GM21390 (cell line): Measurements from ENCODE around the gene SEC14L6.

Source experiments
- ATAC-seq: cut with Tn5 transposase; IDR thresholded peaks from one replicate; pipeline ENCODE4 v1.9.1; 2021; ENCODE audit not compliant: unreplicated experiment

The SEC14L6 gene

DNA sequence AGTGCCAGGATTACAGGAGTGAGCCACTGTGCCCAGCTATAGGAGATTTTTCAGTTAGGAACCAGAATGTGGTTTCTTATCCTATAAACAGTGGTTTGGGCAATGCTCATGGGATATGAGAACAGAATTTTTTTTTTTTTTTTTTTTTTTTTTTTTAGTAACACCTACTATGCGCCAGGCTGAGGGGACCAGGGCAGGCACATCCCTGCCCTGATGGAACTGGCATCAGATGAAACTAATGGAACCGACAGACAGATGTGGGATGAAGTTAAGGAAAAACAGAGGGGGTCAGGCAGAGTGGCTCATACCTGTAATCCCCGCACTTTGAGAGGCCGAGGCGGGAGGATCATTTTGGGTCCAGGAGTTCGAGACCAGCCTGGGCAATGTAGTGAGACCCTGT, 45.9 kb downstream of the SEC14L6 start:
- no peak for ATAC-seq

DNA sequence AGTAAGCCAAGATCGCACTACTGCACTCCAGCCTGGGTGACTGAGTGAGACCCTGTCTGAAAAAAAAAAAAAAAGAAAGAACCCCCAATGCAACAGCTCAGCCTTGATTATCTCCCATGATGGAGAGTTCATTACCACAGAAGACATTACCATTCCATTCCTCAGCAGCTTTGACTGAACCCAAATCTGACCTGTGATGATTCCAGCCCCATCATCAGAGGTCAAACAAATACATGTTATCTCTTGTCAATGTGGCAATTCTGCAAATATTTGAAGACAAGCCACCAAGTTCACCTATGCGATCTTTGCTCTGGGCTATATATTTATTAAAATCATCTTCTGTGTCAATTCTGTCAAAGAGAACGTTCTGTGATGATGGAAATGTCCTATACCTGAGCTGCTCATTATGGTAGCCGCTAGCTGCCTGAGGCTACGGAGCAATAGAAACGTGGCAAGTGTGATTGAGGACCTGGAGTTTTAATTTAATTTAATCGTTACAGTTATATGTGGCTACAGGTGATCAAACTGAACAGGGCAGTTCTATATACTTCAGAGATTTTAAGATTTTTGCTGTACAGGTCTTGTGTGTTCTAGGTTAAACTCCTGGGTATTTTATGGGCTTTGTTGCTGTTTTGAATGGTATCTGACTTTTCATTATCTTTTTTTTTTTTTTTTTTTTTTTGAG, 48.9 kb downstream of the SEC14L6 start:
- no peak for ATAC-seq

DNA sequence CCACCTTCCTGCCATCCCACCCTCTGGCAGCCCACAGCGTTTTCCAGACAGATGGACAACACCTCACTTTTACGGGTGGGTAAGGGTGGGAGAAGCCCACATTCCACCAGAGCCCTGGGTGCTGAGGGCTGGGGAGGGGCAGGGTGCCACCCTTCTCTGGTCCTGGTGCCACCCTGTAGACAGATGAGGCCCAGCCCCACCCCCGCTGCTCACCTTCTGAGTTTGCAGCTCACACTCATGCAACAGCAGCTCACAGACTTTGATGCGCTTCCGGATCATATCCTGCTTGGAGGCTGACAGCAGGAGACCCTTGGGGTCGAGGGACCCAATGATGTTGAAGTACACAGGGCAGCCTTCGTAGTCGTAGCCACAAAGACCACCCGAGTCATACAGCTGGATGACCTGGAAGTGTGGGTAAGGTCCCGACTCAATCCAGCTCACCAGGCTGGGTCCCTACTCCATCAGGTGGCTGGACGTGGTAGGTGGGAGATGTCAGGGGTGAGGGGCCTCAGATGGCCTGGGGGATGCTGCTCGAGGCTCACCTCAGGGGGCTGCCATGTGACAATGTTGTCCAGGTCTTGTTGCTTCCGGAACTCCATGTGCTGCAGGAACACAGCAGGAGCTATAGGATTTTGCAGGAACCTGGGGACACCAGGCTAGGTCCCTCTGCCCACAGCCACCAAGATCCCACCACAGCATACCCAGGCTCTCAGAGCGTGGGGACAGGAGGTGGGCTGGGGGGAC, 51.3 kb downstream of the SEC14L6 start:
- no peak for ATAC-seq

DNA sequence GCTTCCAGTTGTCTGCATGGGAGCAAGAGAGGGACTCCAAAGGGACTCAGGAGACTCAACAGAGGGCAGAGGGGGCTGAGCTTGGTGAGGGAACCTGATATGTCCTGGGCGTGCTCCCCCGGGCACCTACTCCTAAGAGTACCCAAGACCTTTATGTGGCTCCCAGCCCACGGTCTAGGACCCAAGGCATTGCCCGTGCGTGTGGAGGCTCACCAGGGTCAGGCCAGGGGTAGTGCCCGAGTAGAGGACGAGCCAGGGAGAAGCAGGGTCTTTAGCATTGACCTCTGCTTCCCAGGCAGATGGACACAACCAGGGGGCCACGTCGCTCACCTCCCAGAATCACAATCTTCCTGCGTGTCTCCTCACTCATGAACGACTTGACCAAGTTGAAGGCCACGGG, 54.4 kb downstream of the SEC14L6 start:
- no peak for ATAC-seq

DNA sequence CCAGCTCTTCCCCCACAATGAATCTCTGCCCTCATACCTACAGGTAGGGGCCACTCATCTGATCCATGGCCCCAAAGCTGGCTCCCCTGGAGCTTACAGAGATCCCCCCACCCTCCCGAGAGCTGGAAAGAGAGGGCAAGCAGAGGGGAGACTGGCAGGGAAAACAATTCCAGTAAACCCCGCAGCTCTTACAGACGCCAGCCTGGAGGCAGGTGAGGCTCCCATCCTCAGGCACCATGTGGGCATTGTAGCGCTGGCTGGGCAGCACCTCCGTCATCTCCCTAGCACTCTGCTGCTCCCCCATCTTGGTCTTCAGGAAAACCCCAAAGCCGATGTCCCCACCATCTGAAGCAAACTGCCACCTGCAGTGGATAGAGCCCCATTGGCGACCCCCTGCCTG, 55.2 kb downstream of the SEC14L6 start:
- no peak for ATAC-seq

DNA sequence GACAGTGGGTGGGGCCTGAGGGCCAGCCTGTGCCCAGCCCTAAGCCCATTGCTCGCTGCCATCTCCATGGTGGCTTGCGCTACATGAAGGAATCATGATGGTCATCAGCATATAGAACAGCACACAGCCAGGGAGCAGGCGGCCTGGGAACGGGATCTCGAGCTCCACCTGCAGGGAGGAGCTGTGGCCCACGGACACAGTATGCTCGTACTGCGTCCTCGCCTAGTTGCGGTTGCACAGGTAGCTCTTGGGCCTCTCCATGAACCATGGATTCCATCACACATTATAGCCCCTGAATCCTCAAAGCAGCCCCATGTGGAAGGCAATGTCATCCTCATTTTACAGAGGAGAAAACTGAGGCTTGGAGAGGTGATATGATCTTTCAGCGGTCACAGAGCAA, 56.1 kb downstream of the SEC14L6 start:
- no peak for ATAC-seq

DNA sequence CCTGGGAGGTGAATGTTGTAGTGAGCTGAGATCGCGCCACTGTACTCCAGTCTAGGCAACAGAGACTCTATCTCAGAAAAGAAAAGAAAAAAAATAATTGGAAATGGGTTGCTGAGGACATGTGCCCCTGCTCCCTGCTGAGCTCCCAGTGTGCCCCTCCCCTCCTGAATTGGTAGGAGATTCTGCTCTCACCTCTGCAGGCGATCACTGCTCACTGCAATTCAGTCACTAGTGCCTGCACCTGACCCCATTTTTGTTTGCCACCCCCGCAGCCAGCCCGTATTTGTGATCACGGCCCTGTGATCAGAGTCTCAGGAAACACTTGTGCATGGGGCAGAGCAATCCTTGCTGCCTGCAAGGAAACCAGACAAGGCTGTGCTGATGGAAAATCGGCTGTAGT, 58.4 kb downstream of the SEC14L6 start:
- no peak for ATAC-seq

DNA sequence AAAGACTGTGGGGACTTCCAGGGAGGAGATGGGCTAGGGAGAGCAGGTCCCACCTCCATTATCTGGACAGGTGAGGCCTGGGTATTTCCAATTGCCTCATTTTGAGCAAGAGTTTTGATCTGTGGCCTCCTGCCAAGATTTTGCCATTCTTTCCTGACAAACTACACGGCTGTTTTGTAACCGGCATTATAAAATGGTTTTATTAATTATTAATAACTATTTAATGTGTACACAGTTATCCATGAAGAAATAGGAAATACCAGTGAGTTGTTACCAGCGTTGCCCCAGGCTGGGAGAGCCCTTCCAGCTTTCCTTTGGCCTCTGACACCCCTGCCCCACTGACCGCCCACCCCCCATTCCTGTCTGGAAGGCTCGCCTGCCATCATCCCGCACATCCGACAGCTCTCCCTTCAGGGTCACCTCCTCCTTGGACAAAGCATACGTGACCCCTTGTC, 59.9 kb downstream of the SEC14L6 start:
- no peak for ATAC-seq

DNA sequence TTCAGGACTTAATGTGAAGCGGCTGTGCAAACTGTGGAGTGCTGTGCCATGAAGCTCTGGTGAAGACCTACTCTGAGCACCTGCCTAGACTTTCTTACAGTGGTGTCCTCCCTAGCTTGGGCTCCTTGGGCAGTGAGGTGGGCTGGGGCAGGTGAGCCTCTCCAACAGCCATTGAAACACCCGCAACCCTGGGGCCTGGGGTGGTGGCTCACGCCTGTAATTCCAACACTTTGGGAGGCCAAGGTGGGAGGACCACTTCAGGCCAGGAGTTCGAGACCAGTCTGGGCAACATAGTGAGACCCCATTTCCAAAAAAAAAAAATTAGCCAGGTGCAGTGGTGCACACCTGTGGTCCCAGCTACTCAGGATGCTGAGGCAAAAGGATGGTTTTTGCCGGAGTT, 60.4 kb downstream of the SEC14L6 start:
- no peak for ATAC-seq

DNA sequence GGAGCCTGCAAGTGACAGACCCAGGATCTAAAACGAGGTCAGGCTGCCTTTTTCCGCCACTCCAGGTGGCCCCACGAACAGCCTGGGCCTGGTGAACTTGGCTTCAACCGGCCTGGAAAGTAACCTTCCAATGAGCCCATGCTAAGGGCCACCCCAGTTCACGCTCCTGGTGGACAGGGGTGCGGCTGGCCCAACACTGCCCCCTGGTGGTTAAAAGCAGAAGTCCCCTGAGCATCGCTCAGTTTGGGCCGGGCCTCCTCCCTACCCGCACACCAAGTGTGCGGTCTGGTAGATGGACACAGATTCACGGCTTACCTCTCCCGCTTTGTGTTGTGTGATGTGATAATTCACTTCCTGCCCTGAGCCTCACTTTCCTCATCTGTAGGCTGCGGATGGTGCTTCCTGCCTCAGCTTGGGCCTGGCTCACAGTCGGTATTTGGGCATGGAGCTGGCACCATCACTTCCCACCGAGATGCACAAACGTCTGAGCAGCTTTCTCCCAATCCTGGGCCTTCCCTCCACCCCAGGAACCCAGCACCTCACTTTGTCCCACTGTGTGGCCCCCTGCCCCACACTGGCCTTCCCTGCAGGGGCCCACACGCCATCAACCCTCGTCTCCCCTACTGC, 61.1 kb downstream of the SEC14L6 start:
- no peak for ATAC-seq

DNA sequence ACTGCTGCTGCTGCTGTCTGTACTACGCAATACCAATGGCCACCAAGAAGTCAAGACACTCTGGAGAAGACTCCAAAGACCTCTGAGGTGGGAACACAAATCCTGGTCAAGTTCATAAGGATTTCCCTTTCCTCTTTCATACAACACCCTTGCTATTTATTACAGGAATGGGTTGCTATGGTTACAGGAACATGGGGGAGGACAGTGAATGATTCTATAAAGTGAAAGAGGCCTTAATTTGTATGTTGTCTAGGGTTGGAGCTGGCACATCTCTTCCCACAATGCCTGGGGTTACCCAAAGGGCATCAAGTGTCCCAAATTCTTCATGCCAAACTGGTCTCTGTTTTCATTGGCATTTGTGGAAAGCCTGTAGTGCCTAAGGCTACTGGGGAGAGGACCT, 63.4 kb downstream of the SEC14L6 start:
- no peak for ATAC-seq

DNA sequence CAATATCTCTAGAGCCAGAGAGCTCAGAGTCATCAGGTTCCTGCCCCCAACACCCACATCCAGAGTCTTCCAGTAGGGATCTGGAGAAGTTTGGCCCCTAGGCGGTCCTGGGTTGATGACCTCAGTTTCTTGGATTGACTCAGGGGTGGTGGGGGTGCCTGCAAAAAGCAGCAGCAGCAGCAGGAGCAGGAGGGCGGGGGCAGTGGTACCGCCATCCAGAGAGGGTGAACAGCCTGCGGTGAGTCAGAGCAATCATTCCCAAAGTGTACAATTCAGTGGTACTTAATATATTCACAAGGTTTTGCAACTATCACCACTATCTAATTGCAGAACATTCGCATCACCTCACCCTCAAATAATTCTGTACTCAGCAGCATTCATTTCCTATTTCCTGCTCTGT, 64.8 kb downstream of the SEC14L6 start:
- no peak for ATAC-seq

DNA sequence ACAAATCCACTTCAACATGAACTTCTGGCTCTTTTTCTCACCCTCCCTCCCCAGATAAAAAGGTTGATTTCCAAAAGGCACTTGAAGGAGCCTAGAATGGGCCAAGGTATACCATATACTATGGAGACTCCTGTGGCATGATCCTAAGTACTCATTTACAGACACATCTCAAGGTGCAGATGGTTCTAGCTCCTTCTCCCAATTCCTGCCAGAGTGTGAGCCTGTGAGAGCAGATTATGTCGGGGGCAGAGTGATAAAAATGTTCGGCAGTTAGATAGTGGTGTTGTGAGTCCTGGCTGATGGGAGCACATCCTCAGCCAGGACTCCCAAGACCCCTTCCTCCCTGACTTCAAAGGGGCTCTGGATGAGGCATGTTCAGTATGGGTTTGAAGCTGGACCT, 66.6 kb downstream of the SEC14L6 start:
- no peak for ATAC-seq

DNA sequence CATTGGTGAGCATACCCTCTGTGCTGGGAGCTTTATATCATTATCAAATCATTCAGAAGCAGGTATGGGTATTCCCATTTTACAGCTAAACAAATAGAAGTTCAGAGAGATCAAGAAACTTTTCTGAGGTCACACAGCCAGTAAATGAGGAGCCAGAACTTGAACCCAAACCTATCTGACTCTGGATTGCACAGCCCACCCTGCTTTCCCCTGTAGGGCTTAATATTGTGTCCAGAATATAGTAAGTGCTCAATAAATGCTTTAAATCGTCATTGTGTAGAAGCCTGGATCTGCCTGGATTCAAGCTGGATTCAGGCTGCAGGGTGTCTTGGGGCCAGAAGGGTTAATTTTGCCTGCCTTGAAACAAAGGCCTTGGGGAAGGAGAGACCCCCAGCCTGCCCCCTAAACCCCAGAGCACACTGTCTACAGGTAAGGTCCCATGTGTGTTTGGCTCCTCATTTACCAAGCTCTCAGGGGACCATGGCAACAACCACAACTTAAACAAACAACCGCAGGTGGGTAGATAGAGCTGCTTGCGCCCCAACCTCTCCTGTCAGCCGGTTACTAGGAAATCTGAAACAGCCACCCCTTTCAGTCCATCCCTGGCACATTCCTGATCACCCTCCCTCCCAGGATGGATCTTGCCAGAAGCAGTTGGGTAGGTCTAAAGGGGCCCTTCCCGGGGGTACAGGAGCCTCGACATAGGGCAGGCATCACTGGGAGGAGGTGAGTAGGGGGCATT, 71.7 kb downstream of the SEC14L6 start:
- no peak for ATAC-seq

DNA sequence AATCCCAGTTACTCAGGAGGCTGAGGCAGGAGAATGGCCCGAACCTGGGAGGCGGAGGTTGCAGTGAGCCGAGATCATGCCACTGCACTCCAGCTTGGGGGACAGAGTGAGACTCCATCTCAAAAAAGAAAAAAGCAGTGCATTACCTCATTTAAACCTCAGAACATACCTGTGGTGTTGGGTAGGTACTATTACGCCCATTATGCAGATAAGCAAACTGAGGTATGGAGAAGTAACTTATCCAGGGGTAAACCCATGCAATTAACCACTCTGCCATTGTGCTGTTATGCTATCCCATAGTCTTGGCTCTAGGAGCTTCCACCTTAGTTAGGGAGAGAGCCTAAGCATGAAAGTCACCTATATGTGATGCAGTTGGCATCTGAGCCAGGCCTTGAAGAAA, 72.4 kb downstream of the SEC14L6 start:
- no peak for ATAC-seq

DNA sequence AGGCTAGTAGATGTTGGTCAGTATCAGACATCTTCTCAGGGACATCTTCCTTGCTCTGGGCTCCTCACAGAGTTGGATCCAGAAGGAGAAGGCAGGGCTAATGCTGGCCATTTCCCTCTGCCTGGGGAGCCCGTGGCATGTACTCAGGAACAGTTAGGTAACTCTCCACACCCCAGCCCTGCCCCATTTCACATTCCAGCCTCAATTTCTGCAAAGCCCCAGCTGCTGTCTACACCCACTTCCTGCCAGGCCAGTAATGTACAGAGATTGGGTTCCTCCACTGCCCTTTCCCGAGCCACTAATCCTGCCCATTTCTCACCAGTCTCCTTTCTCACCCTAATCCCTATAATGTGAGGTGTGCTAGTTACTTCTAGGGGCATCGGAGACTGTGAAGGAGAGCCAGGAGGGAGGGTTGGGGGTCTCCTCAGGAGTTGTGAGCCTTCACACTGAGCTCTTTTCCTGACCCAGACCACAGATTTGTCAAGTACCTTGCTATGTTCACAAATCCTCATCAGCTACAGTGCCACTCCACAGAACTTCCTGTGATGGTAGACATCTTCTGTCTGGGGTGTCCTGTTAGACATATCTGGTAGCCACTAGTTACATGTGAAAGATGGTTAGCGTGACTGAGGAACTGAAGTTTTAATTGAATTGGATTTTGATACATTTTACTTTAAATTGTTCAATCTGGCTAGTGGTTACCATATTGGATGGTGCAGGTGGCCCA, 73.4 kb downstream of the SEC14L6 start:
- no peak for ATAC-seq
